GM21515 (cell line): ENCODE results near the gene MEOX1.
"Not testable (repeated sequence)": the region's sequence is repeated elsewhere in the genome, so short reads cannot be mapped to it uniquely, and the experiment has no call there.

Source experiments
- ATAC-seq: cut with Tn5 transposase; IDR thresholded peaks from one replicate; pipeline ENCODE4 v1.9.1; 2021; ENCODE audit not compliant: unreplicated experiment

MEOX1 gene

GRCh38 chr17:43661699-43662412 is at the start of gene MEOX1:
Gene MEOX1 (minus strand): TSS chr17:43661922. CDS start chr17:43661534, 388 bp downstream.
- ATAC-seq: no peak

GRCh38 chr17:43710101-43710500 is 48.4 kb upstream of the MEOX1 start:
- no peak for ATAC-seq

GRCh38 chr17:43709210-43709609 is 47.5 kb upstream of the MEOX1 start:
- ATAC-seq: no peak

GRCh38 chr17:43707184-43707583 is 45.5 kb upstream of the MEOX1 start:
- no peak for ATAC-seq

GRCh38 chr17:43706235-43706634 is 44.5 kb upstream of the MEOX1 start:
- ATAC-seq: no peak

GRCh38 chr17:43703630-43704029 is 41.9 kb upstream of the MEOX1 start:
- no peak for ATAC-seq

GRCh38 chr17:43702637-43703036 is 40.9 kb upstream of the MEOX1 start:
- no peak for ATAC-seq

GRCh38 chr17:43701318-43701743 is 39.6 kb upstream of the MEOX1 start:
- no peak for ATAC-seq

- no peak for ATAC-seq
Measured at GRCh38 chr17:43699438-43699756, 37.7 kb upstream of the MEOX1 start.

GRCh38 chr17:43698678-43699437 is 37.1 kb upstream of the MEOX1 start:
- ATAC-seq: no peak

GRCh38 chr17:43697937-43698336 is 36.2 kb upstream of the MEOX1 start:
- ATAC-seq: no peak

GRCh38 chr17:43696891-43697290 is 35.2 kb upstream of the MEOX1 start:
- no peak for ATAC-seq

- no peak for ATAC-seq
Measured at GRCh38 chr17:43695970-43696865, 34.5 kb upstream of the MEOX1 start.

GRCh38 chr17:43694081-43694870 is 32.6 kb upstream of the MEOX1 start:
- no peak for ATAC-seq

- ATAC-seq: no peak
Measured at GRCh38 chr17:43691317-43691693, 29.6 kb upstream of the MEOX1 start.

- ATAC-seq: no peak
Measured at GRCh38 chr17:43690624-43691316, 29.0 kb upstream of the MEOX1 start.

GRCh38 chr17:43689814-43690213 is 28.1 kb upstream of the MEOX1 start:
- ATAC-seq: no peak

GRCh38 chr17:43689131-43689530 is 27.4 kb upstream of the MEOX1 start:
- ATAC-seq: no peak

GRCh38 chr17:43686957-43687356 is 25.2 kb upstream of the MEOX1 start:
- ATAC-seq: not testable (repeated sequence)
